NCI-H748 (cell line): ENCODE measurements around the gene SLCO1A2.

Experiments
- DNase-seq: peaks from one replicate; lab custom pipeline; 2025; ENCODE audit not compliant: unreplicated experiment; lab: John Stamatoyannopoulos, UW

Gene SLCO1A2

GRCh38 chr12:21336656-21337055 lies 1.9 kb upstream of the SLCO1A2 start:
- DNase-seq: no peak

- peak; percentile 11 for DNase-seq
These were observed 3.9 kb downstream of the SLCO1A2 start for GRCh38 chr12:21330682-21331253.

GRCh38 chr12:21328578-21328977 lies 6.1 kb downstream of the SLCO1A2 start:
- DNase-seq: no peak

- peak; percentile 3 for DNase-seq
These were observed 10.2 kb downstream of the SLCO1A2 start for GRCh38 chr12:21324551-21324950.

GRCh38 chr12:21323736-21324135 lies 11.0 kb downstream of the SLCO1A2 start:
- no peak for DNase-seq

DNA sequence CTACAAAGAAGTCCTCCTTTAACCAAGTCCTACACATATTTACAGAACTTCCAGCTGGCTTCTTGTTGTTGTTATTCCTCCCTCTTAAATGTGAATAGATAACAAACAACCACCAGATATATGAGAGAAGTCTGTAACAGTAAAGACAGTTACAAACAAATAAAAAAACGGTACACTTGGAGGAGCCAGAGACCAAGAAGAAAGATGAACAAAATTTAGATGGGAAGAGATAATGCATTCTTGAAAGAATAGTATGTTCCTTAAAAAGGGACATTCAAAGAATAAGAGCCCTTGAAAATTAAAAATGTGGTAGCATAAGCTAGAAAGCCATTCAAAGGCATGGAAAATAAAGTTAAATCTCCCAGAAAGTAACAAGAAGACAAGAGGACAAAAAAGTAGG lies 25.9 kb downstream of the SLCO1A2 start:
- no peak for DNase-seq

DNA sequence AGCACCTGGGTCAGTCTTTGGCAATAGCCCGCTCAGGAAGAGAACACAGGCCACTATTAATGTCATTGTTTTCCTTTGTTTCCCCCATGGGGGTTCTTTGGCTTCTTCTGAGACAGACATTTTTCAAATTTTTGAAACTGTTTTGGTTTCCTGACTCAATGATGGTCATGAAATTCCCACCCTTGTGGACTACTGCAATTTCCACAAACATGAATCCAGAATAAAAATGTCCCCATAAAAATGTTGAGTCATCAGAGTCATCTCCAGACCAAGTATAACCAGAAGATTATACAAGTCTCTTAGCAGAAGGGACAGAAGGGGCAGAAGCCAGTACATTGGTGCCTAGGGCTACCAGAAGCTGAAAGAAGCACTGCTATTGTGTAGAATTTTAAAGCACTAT lies 29.1 kb downstream of the SLCO1A2 start:
- no peak for DNase-seq

- no peak for DNase-seq
These were observed 34.1 kb downstream of the SLCO1A2 start for GRCh38 chr12:21300632-21301031.

DNA sequence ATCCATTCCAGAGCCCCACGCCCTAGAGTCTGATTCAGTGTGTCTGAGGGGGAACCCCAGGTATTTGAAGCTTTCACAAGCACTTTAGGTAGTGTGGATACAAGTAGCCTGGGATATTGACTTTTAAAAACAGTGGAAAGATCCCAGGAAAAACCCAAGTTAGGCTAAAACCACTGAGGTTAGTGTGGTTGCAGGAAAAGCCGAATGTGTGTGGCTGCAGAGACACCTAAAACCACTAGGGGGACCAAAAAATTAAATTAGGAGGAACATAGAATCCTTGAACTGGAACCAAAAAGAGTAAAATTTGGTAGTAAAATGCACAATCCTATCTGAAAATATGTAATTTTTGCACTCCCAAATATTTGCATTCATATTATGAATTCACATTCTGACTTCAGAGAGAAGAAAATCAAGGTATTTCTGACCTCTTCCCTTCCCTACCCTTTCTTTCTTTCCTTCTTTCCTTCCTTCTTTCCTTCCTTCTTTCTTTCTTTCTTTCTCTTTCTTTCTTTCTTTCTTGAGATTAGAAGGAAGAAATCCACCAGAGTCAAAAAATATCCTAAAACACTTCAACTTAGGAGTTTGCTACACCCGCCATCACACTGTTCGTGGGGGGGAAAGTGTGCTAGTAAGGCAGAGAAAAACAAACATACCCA lies 37.8 kb downstream of the SLCO1A2 start:
- no peak for DNase-seq

- no peak for DNase-seq
These were observed 38.4 kb downstream of the SLCO1A2 start for GRCh38 chr12:21296348-21296747.

DNA sequence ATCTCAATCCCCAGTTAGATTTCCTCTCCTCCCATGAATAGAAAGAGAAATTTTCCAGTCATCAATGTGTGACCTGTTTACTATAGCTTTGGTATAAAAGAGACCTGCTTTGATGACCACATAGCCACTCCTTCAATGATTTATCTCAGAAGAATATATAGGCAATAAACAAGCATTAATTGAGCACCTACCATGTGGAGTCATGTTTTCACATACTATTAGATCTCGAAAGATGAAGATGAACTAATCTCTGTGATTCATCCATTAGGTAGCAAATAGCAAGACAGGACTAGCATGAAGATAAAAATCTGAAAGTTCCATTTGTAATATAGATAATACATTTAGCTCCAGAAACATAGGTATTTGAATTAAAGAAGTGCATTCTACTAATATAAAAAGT lies 40.5 kb downstream of the SLCO1A2 start:
- no peak for DNase-seq

DNA sequence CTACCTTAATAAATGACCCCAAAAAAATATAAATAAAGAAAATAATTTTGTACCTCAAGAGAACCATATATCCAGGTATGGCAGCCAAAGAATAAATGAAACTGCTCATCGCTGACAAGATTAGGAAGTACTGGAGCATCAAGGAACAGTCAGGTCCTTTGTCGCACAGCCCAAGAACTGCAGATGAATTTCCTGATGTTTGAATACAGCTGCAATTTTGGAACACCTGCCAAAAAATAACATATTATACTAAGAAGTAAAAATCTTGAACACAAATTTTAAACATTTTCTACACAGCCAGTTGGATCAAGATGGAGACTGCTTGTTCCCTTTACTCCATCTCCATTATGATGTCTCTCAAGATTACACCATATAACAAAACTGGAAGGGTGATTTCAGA lies 42.6 kb downstream of the SLCO1A2 start:
- no peak for DNase-seq

DNA sequence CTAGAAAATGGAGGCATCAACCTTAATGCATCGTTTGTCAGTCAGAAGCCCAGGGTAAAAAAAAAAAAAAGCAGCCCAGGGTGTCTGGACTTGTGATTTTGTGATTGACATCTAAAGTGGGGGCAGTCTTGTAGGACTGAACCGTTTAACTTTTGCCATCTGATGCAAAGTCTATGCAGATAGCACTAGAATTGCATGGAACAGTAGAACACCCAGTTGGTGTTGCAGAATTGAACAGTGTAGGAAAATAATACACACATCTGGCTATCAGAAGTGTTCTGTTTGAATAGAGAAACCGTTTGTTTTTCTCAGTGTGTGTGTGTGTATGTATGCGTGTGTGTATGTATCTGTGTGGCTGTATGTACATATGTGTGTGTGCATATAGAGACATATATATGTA lies 45.0 kb downstream of the SLCO1A2 start:
- DNase-seq: no peak

- DNase-seq: no peak
These were observed 57.9 kb downstream of the SLCO1A2 start for GRCh38 chr12:21276826-21277225.

DNA sequence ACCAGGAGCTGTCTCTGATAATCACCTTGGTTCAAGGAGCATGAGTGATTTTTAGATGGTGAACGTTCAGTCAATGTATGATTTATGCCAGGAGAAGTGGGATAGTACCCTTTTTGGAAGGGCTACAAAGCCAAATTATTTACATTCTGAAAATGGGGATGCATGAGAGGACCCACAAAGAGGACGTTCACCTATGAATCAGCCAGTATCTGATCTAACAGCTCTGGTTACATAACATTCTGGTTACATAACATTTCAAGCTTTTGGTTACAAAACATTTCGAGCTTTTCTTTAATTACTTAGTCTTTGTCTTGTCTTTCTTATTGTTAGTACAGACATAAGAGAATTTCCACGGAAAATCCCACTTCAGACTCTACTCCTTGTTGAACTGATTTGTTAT lies 68.8 kb downstream of the SLCO1A2 start:
- DNase-seq: no peak

DNA sequence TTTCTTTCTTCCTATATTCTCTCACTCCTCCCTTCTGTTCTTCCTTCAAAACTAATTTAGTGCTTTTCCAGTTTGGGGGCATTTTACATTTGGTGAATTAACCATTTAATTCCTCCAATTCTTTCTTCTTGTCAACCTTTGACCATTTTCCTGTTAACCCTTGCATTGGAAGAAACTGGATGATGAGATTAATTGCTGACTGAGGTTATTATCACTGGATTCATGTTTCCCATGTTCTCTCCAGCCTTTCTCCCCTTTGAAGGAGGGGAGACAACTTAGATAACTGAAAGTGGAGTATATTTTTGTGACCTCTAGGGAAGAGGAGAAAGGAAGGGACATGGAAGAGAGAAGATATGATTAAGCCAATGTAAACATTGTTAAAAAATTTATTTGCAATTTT lies 70.5 kb downstream of the SLCO1A2 start:
- DNase-seq: no peak

DNA sequence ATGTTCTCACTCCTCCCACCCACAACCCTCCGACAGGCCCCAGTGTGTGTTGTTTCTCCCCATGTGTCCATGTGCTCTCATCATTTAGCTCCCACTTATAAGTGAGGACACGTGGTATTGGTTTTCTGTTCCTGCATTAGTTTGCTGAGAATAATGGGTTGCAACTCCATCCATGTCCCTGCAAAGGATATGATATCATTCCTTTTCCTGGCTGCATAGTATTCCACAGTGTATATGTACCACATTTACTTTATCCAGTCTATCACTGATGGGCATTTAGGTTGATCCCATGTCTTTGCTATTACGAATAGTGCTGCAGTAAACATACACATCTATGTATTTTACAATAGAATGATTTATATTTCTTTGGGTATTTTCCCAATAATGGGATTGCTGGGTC lies 77.5 kb downstream of the SLCO1A2 start:
- no peak for DNase-seq

DNA sequence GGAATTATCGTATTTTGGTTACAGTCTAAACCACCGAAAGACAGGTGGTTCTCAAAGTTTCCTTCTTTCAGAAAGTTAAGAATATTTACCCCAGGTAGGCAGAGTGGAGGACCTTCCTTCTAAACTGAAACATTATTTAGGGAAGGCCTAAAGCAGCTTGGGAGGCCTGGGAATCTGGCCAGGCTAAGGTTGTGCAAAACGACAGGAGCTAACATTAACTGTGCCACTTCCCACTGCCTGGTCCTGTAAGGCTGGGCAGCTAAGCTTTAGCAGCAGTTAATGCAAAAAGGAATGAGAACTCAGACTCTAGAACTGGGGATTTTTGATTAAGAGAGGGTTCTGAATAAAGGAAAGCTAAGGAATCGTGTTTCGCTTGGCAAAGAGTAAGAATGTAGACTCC lies 82.6 kb downstream of the SLCO1A2 start:
- DNase-seq: no peak

DNA sequence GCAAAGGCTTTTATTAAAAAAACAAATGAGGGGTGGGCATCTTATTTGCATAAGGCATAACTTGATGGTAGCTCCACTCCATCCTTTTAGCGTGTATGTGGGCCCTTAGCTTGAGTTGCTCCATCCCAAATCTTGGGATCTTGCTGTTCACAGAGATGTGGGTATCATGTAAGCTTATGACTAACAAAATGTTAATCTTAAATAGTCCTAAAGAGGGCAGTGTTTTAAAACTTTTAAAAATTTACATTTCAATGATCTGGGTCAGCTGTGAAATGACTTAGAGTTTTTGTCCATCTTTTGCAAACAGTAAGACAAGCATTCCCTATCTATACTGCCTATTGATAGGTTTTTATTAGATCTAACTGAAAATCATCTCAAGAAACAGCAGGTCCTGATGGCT lies 86.0 kb downstream of the SLCO1A2 start:
- DNase-seq: peak; percentile 19

DNA sequence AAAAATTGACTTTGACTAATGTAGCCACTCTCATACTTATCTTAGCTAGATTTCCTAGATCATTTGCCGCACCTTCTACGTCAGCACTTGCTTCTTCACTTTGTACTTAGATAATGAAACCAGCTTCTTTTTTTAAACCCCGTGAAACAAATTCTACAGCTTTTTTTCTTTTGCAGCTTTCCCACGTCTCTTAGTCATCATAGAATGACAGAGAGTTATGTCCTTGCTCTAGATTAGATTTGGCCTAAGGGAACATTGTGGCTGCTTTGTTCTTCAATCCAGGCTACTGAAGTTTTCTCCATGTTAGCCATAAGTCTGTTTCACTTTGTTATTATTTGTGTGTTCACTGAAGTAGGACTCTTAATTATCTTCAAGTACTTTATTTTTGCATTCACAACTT lies 94.9 kb downstream of the SLCO1A2 start:
- no peak for DNase-seq

GRCh38 chr12:21234395-21234794 lies 100.3 kb downstream of the SLCO1A2 start:
- DNase-seq: no peak

DNA sequence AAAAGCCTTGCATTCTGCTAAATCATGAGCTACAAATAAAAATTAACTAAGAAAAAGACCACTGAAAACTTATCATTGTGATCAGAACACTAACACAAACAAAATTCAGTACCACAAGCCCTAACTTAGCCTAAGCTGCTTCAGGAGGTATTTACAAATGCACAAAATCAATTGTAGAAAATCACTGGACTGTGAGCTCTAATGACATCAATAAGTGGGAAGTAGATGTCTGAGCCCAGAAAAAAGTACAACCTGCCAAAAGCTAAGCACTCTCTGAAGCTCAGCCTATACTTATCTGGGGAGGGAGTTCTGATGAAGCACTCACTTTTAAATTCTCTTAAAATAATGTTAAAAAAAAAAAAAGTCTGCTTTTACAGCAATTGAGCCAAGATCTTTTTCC lies 110.8 kb downstream of the SLCO1A2 start:
- DNase-seq: no peak

GRCh38 chr12:21221778-21222177 lies 112.9 kb downstream of the SLCO1A2 start:
- DNase-seq: no peak
